HG03342 (cell line): ENCODE measurements around the gene FASTK.
A peak's percentile ranks its signal among the peaks of the same experiment; 100 is the strongest.

ENCODE experiments used
- ATAC-seq: cut with Tn5 transposase; IDR thresholded peaks from one replicate; pipeline ENCODE4 v1.9.1; 2021; ENCODE audit warnings: mild to moderate bottlenecking, moderate library complexity; ENCODE audit not compliant: unreplicated experiment

FASTK gene

DNA sequence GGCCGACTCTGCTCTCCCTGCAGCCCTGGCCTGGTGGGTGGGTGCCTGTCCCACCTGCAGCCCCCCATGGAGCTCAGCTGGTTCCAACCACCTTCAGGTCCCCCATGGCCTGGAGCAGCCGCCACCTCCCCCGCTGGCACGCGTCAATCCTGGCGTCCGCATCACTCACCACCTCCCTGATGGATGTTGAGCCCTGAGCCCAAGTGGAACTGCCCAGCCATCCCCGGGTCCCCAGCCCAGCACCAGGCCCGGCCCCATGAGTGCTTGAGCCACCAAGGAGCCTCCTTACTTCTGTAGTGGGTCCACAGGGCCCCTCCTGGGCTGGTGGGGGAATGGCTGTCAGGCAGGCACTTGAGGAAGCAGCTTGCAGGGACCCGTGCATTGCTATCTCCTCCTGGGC is 20.3 kb upstream of the FASTK start:
- no peak for ATAC-seq

- no peak for ATAC-seq
These were observed 19.0 kb upstream of the FASTK start for GRCh38 chr7:151099486-151100211.

DNA sequence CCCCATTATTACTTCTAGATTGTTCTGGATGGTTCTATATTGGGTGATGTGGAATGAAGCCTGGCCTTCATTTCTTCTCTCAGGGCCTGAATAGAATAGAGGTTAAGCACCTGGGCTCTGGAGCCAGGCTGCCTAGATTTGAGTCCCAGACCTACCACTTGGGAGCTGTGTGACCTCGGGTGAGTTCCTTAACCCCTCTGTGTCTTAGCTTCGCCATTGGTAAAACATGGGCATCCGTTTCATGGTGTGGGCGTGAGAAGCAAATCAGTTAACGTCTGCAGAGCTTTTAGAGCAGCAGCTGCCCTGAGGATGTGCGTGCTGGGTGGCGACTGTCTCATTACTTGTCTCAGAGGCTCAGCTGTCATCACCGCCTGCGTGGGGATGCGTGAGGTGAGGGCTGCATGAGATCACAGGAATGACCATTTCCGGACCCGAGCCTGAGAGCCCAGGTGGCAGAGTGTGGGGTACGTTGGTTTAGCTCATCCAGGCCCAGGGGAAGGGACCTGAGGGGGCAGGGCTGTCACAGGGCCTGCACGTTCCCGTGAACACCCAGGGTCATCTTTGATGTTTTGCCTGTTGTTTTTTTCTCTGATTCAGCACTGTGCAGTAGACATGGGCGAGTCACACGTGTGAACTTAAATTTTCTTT is 15.3 kb upstream of the FASTK start:
- no peak for ATAC-seq

DNA sequence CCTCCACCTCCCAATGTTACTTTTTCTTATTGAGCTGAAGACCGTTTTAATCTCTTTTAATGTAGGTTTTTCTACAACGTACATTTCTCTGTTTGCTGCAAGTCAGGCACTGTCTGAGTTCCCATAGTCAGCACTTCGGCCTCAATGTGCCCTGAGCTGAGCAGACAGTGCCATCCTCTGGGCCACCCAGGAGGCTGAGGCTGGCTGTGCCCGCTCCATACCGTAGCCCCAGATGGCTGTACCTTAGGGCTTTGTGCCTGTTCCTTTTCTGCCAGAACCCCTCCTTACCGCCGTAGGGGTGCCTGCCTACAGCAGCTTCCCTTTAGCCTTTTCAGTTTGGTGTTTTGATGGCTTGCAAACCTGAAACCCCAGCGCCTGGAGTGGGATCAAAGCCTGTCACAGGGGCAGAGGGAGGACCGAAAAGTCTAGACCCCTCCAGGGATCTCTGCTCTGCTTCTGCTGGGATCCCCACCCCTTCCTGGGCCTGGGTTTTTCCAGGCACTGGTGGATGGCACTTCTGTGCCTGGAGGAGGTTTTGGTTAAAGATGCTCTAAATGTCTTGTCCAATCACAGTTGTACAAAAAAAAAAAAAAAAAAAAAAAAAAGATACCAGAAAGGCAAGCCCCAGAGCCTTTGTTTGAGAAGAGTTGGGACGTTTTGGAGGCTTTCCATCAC is 14.7 kb upstream of the FASTK start:
- ATAC-seq = no peak

DNA sequence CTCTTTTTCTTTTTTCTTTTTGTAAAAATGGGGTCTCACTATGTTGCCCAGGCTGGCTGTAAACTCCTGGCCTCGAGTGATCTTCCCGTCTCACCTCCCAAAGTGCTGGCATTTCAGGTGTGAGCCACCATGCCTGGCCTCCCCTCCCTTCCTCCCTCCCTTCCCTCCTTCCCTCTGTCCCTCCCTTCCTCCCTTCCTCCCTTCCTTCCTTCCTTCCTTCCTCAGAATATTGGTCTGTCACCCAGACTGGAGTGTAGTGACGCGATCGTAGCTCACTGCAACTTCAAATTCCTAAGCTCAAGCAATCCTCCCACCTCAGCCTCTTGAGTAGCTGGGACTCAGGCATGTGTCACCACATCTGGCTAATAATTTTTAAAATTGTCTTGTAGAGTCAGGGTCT is 14.1 kb upstream of the FASTK start:
- no peak for ATAC-seq

DNA sequence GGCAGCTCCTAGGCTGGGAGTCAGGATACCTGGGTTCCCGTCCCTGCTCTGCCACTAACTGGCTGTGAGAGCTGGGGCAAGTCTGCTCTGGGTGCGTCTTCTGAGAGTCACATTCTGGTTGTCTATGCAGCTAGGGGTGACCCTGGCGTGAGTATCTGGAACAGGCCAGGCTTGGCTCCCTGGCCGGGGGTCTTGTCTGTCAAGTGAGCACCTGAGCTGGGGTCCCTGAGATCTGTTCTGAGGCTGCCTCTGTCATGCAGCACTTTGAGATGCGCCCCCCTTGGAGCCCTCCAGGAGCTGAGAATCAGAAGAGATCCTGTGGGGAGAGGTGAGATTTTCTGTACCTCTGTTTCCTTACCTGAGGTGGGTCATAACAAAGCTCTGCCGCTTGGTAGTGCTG is 13.1 kb upstream of the FASTK start:
- ATAC-seq = no peak

DNA sequence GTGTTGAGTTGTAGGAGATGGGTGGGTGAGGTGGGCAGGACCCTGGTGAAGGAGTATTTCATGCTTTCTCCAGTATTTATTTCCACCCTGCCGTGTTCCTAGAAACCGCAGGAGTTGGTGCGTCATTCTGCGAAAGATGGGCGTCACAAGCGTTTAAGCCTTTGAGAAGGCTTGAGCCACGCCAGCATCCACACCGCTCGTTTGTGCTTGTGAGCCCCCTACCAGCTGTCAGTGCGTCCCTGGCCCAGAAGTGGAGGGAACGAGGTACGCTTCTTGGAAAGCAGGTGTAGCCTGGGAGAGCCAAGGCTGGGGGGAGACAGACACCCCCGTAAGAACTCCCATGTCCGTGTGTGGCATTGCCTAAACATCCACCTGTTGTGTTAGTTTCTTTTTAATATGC is 11.4 kb upstream of the FASTK start:
- ATAC-seq = no peak

GRCh38 chr7:151091431-151091830 is 10.8 kb upstream of the FASTK start:
- ATAC-seq = peak; percentile 25

DNA sequence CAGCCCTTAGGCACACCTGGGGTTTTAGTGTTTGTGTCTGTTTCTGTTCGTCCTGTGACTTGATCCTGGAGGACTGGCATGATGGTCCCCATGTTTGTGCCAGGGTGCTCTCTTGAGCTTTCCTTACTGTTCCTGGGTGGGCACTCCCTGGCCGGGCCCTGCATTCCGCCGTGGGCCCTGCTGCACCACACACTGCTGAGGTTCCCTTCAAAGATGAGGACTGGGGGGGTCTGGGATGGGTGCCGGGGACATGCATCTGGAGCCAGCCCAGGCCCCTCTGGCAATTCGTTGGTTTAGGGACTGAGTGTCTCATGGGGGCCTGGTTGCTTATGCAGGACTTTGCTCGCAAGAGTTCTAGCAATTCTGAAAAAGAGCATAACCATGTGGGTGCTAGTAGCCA is 10.4 kb upstream of the FASTK start:
- ATAC-seq = no peak

DNA sequence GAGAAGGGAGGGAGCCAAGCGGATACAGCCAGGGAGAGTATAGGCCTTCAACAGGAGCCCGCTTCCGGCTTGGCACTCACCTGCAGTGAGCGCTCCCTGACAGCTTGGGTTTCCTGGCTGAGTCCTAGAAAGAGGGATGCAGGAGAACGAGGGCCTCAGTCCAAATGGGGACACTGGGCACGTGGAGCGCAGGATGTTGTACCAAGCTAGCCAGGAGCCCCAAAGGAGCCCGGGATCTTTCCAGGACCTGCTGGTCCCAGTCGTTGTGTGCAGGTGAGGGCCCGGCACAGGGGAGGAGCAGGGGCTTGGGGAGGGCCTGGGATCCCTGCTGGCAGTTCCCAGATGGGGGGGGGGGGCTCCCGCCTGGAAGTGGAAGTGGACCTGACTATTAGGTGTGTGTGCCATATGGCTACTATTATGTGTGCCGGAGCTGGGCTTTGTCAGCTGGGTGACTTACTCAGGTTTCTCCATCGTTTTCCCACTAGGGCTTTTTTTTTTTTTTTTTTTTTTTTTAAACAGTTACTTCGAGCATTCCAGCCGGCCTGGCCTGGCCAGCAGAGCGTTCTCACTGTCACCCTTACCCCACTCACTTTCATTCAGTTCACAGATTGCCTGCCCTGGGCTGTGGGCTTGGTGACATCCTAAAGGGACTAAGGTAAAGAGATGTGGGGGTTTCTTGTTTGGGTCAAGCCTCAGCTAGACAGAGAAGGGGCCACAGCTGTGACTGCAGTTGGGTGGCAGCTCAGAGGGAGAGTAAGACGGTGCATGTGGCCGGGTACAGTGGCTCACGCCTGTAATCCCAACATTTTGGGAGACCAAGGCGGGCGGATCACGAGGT is 9.5 kb upstream of the FASTK start:
- ATAC-seq = no peak

GRCh38 chr7:151088856-151089699 is 8.5 kb upstream of the FASTK start:
- no peak for ATAC-seq

DNA sequence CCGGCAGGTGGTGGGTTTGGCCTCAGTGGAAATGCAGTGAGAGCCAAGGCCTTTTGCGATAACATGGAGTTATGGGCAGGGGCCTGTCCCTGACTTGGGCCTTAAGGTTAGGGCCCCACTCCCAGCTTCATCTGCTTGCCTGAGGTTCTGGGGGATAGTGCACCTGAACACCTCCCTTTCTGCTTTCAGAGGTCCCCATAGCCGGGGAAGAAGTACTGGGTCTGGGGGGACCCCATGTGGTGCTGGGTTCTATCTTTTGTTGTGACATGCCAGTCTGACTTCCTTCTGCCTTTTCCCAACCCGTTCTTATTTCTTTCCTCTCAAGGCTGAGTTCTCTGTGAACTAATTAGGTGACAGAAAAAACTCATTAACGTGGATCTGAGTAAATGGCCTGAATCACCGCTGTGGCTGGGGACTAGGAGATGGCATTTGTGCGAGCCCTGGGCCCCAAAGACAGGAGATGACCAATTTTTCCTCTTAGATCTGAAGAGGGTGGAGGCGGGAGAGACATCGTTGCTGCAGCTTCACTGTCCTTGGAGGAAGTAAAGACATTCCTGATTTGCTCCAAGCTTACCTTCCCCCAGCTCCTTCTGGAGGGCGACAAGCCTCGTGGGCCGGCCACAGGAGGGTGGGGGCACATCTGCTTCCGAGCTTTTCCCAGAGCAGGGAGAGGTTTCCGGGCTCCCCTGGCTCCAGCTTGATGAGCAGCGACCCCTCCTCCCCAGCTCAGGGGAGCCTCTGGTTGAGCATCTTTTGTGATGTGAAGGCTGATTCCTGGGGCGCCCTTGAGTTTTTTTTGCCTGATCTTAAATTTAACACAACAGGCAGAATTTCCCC is 7.6 kb upstream of the FASTK start:
- no peak for ATAC-seq

- no peak for ATAC-seq
These were observed 6.8 kb upstream of the FASTK start for GRCh38 chr7:151087245-151088018.

DNA sequence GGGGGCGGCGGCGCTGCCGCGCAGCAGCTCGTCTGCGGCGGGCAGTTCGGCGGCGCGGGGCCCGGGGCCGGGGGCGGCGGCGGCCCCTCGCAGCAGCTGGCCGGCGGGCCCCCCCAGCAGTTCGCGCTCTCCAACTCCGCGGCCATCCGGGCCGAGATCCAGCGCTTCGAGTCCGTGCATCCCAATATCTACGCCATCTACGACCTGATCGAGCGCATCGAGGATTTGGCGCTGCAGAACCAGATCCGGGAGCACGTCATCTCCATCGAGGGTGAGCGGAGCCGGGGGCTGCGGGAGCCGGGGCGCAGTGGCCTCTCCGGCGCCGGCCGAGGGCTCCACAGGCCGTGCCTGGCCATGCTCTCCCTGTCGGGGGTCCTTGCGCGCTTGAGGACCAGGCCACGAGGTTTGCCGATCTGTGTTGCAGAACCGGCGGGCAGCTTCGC is 6.2 kb upstream of the FASTK start:
- no peak for ATAC-seq

GRCh38 chr7:151085691-151086620 is 5.3 kb upstream of the FASTK start, which contains the start of gene AGAP3:
Gene AGAP3, plus strand, starts transcription at chr7:151086475. Its CDS starts 267 bp downstream, at chr7:151086742.
- ATAC-seq = peak; percentile 40

- ATAC-seq = no peak
These were observed 4.7 kb upstream of the FASTK start for GRCh38 chr7:151085329-151085690.

DNA sequence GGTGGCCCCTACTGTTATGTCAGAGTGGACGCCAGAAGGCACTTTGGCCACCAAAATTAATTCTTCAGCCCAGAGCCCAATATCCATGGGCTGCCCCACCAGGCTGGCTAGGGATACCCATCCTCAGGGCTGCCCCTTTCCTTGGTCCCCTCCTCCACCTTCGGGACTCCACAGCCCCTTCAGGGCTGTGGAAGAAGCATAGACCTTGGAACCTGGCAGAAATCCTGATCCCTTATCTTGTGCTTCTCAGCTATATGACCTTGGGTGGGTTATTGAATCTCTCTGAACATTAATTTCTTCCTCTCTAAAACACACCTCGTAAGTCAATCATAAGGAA is 3.2 kb upstream of the FASTK start:
- no peak for ATAC-seq
